GM19351 (cell line): ENCODE data around the gene HINT1.
"Not testable (repeated sequence)": the region's sequence is repeated elsewhere in the genome, so short reads cannot be mapped to it uniquely, and the experiment has no call there.

Experiments used
- ATAC-seq: cut with Tn5 transposase; IDR thresholded peaks from one replicate; pipeline ENCODE4 v1.9.1; 2021; ENCODE audit warnings: mild to moderate bottlenecking, moderate library complexity; ENCODE audit not compliant: unreplicated experiment

HINT1 gene

DNA sequence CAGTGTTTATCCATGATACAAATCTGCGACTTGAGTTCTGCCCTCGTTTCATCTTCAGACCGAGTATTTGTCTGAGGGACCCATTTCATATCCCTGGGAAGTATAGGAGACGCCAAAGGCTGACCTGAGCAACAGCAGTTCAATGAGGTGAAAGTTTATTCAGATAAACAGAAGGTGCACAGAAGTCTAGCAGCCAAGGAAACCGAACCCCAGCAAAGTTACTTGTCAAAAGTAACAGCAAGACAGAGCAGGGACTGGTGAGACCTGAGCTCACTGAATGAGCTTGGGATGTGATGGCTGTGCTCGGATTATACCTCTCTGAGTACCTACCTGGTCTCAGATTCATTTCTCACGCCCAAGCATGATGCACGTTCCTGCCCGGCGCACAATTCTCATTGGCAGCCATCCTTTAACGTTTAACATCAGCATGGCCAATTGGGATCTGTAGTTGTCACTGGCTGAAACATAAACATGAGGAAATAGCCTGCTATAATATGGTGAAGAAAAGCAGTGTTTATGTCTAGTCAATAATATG, 6.3 kb upstream of the HINT1 start:
- no peak for ATAC-seq

DNA sequence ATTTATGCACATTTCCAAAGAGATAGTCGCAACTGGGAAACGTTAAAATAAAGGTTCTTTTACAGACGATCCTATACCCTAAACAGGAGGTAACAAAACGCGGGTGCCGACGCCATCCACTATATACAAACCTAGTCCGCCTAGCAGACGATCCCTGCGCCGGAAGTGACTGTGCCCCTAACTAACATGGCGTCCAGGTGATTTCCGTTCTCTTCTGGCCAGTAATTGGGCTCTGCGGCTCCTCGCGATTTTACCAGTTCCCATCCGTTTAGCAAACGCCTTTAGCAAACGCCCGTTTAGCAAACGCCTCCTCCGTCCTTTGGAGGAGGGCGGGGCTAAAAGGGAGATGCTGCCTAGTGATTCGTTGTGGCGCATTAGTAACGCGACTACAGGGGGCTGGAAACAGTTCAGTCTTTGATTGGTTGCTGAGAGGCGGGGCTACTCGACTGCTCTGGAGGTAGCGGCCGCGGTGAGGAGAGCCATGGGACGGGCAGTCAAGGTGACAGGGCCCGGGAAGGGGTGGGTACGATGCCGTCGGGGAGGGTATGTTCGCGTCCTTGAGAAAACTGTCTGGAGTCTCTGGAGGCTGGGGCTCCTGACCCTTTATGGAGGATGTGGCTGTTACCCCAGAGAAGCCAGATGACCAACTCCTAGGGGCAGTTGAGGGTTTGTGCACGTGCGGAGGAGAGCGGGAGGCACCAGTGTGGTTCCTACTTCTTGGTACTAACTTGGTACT, 5.7 kb upstream of the HINT1 start, which contains the start of gene LYRM7:
TSS of gene LYRM7 (plus strand) at position 405 of the 736 bp plus-strand sequence. CDS start at position 482, 77 bp downstream.
- peak; percentile 95 for ATAC-seq

DNA sequence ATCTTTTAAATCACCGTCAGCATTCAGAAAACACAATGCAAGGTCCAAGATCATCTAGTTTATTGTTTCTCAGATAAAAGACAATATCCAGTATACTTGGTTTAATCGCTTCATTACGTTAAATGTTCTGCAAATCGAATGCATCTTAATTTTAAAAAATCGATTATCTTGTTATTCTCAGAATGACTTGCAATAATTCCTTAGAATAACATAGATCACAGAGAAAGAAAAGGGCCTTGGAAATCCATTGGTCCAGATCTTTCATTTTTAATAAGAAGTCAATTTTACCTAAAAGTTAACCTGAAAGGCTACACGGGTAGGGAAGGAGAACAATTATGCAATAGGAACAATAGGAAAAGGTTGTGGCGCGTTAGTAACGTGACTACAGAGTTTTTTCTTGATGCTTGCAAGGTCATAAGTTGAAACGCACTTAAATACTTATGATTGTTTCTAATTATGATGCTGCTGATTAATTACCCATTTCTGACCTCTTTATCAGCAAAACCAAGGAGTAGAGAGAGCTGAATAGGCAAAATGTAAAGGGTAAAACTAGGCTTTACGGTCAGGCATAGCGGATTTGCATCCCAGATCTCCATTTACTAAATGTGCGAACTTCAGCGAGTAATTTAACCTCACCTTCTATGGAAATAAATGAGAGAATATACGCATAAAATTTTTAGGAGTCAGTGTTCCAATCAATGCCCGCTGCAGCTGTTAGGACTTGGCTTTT, 4.9 kb upstream of the HINT1 start:
- no peak for ATAC-seq

DNA sequence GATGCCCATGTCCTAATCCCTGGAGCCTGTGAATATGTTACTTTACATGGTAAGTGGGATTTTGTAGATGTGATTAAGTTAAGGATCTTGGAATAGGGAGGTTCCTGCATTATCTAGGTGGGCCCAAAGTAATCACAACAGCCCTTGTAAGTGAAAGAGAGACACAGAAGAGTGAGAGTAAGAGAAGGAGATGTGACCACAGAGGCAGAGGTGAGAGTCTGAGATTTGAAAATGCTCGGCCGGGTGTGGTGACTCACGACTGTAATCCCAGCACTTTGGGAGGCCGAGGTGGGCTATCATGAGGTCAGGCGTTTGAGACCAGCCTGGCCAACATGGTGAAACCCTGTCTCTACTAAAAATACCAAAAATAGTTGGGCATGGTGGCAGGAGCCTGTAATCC, 2.6 kb upstream of the HINT1 start:
- no peak for ATAC-seq

DNA sequence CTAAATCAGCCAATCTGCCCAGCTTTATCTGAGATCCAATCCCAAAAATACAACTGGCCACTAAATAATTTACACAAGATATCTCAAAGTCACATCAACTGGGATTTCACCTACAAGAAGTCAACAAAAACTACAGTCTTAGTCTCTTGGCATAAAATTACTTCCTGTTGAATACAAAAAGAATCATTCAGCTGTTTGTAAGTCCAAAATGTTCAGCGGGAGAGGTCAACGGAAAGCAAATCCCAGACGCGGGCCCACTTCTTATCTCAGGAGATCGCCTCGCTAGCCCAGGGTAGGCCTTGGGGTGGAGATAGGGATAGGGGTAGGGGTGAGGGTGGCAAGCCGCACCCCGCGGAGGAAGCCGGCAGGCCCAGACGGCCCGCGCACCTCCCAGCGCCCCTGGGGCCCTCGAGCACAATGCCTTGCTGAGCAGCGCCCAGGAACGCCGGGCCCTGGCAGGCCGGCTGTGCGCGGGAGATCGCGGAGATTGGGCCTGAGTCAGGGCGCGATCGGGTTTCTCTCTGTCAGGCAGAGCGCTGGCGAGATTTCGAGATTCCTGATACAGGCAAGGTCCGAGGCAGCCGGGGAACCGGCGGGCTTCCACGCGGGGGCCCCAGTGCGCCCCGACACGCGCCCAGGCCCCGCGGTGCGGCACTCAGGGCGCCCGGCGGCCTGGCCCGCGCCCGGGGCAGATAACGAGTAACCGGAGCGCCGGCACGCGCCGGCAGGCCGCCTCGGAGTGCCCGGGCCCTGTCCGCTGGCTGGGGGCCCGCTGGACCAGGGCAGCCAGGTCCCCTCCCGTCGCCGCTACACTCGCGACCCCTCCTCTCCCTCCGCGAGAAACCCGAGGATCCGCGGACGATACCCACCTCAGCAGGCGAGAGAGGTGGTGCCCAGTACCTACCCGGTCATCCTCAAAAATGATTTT, 601 bp downstream of the HINT1 start:
- ATAC-seq: peak; percentile 66

DNA sequence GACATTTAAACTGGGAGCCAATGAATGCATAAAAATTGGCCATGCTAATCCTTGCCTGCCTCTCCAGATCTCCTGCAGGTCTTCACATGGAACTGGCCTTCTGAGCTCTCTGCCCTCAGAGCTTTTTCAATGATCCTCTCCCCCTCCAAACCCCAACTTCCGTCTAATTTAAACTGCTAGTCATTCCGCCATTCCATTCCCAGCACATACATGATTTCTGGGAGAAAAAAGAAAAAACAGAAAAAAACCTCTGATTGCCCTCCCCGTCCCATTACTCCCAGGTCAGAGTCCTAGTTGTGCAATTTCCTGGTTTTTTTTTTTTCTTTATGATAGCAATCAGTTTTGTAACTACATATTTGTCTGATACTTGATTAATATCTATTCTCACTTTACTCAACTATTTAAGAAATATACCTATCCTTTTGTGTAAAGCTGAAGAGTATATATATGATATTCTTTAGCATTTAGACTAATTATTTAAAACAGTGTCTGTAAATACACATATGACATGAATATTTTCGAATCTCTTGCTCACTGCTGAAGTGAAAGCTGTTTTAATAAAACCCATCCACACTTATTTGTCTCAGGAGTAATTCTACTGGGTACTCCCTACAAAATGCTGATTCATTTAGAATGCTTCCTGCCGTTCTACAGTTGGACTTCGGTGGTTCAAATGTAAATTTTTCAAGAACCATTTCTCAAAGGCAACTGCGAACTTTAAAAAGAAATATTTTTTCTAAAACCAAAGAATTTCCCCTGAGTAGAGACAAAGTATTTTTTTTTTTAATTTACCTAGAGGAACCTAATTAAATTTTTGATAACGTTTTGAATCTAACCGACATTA, 1.6 kb downstream of the HINT1 start:
- no peak for ATAC-seq

DNA sequence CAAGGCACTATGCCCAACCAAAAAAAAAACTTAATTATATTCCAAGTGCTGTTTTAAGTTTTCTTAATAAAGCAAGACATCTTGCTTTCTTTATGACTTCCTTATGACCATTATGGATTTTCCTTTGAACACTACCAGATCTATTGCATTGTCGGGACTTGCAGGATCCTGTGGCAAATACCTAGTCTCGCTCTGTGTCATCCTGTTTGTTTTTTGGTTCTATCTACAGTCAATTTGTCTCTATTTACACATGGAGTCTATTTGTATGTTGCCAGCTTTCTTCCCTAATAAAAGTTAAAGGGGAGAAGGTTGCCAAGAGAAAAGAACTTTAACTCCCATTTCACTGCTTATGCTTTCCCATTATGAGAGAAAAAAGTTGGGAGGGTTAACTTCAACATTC, 4.9 kb downstream of the HINT1 start:
- ATAC-seq: no peak

DNA sequence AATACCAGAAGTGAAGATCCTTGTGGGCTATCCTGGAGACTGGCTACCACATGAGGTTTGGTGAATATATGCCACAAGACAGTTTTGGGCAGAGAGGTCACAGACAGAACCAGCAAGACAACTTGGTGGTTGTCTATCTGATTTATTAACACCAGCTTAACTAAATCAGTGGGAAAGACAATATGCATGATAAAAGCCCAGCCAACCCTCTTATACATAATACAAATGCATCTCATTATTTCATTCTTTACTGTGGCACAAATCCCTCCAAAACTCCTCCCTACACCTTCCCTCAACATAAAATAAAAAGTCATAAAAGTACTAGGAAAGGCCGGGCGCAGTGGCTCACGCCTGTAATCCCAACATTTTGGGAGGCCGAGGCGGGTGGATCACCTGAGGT, 8.1 kb downstream of the HINT1 start:
- ATAC-seq: no peak

DNA sequence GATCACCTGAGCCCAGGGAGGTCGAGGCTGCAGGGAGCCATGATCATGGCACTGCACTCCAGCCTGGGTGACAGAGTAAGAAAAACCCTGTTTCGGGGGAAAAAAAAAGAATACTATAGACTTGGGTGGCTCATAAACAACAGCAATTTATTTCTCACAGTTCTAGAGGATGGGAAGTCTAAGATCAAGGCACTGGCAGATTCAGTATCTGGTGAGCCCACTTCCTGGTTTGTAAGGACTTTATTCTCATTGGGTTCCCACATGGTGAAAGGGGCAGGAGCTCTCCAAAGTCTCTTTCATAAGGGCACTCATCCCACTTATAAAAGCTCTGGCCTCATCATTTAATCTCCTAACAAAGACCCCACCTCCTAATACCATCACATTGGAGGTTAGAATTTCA, 8.7 kb downstream of the HINT1 start:
- ATAC-seq: no peak

DNA sequence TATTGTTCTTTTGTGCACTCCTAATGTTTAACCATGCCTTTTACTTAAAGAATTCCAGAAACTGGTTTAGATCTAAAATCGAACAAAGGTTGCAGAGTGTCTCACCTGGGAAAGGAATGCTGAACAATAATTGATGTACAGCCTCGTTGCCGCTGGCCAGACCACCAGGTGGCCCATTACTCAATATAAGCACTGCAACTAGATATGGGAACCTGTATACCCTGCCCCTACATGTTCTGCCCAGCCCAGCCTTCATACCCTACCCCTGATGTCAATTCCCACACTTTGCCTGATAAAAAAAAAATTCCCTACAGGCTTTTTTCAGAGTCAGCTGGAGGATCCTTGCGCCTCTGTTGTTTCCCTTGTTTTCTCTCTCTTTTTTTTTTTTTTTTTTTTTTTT, 13.8 kb downstream of the HINT1 start:
- no peak for ATAC-seq

DNA sequence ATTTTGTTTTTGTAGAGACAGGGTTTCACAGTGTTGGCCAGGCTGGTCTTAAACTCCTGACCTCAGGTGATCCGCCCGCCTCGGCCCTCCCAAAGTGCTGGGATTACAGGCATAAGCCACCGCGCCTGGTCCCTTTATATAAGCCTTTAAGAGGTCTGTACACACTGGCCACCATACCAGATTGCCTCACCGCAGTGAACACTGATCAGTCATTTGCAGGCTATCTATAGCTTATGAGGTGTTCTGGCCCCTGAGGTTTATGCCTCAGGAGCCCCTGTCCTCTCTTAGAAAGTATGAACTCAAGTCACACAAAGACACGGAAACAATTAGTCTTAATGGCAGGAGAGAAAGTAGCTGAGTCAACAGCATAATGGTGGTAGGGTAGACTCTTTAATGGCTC, 14.6 kb downstream of the HINT1 start:
- no peak for ATAC-seq

DNA sequence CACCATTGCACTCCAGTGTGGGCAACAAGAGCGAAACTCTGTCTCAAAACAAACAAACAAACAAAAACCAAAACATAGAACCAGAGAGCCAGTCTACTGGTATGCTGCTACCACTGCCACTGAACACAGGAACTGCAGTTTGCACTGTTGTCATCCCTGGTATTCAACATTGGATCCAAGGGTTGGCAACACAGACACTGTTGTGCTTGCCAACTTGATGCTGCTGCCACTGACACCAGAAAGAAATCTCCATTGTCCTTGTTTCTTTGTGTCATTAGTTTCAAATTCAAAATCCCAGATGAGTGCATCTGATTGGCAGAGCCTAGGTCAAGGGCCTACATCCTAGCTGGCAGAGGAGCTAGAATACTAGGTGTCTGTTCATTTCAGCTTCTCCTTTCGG, 16.2 kb downstream of the HINT1 start:
- no peak for ATAC-seq

DNA sequence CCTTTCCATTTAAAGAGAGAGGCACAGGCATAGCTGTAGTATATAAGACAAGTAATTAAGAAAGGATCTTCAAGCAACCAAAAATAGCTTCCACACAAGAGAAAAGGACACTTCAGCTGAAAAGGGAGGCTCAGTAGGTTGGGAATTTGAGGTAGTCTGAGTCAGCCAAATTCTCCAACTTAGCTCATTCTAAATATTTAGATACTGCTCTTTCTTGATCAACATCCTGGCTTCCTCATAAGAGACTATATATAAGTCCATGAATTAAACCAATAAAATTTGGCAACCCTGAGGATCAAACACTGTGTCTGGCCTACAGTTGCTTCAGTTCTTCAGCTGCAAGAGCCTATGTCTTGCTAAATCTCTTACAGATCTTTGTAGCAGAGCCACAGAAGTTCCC, 17.8 kb downstream of the HINT1 start:
- no peak for ATAC-seq

DNA sequence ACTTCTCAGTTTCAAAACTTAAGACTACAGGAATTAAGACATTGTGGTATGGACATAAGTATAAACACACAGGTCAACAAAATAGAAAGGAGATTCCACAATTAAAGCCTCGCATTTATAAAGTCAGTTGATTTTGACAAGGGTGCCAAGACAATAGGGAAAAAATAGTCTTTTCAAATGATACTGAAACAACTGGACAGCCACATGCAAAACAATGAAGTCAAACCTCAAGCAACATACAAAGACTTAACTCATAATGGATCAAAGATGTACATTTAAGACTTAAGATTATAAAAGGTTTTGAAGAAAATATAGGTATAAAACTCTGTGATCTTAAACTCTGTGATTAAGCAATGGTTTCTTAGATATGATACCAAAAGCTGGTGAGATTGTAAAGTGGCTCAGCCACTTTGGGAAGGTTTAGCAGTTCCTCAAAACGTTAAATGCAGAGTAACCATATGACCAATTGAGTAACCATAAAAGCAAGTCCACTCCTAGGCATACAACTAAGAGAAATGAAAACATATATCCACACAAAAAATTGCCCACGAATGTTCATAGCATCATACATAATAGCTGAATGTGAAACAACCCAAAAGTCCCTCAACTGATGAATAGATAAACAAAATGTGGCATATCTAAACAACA, 22.0 kb downstream of the HINT1 start:
- ATAC-seq: peak; percentile 79

DNA sequence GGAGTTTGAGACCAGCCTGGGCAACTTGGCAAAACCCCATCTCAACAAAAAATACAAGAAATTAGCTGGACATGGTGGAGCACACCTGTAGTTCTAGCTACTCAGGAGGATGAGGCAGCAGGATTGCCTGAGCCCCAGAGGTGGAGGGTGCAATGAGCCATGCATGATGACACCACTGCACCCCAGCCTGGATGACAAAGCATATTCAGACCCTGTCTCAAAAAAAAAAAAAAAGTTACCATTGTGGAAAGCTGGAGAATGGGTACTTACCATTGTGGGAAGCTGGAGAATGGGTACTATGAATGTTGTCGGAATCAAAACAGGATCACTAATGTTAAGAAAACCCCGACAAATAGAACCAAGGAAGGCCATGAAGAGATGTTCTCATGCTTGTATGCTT, 25.7 kb downstream of the HINT1 start:
- no peak for ATAC-seq

DNA sequence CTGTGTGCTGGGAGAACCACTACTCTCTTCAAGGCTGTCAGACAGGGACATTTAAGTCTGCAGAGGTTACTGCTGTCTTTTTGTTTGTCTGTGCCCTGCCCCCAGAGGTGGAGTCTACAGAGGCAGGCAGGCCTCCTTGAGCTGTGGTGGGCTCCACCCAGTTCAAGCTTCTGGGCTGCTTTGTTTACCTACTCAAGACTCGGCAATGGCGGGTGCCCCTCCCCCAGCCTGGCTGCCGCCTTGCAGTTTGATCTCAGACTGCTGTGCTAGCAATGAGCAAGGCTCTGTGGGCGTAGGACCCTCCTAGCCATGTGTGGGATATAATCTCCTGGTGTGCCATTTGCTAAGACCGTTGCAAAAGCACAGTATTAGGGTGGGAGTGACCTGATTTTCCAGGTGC, 26.6 kb downstream of the HINT1 start:
- ATAC-seq: not testable (repeated sequence)

DNA sequence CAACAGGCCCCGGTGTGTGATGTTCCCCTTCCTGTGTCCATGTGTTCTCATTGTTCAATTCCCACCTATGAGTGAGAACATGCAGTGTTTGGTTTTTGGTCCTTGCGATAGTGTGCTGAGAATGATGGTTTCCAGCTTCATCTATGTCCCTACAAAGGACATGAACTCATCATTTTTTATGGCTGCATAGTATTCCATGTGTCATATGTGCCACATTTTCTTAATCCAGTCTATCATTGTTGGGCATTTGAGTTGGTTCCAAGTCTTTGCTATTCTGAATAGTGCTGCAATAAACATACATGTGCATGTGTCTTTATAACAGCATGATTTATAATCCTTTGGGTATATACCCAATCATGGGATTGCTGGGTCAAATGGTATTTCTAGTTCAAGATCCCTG, 32.0 kb downstream of the HINT1 start:
- ATAC-seq: not testable (repeated sequence)

DNA sequence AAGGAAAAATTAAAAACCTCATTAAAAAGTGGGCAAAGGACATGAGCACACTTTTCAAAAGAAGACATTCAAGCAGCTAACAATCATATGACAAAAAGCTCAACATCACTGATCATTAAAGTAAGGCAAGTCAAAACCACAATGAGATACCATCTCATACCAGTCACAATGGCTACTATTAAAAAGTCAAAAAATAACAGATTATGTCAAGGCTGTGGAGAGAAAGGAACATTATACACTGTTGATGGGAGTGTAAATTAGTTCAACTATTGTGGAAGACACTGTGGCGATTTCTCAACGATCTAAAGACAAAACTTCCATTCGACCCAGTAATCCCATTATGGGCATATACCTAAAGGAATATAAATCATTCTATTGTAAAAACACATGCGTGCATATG, 35.8 kb downstream of the HINT1 start:
- no peak for ATAC-seq

DNA sequence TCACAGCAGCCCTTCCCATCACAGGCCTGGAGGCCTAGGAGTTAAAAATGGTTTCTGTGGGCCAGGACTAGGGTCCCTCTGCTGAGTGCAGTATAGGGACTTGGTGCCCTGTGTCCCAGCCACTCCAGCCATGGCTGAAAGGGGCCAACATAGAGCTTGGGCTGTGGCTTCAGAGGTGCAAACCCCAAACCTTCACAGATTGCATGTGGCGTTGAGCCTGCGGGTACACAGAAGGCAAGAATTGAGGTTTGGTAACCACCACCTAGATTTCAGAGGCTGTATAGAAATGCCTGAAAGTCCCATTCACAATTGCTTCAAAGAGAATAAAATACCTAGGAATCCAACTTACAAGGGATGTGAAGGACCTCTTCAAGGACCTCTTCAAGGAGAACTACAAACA, 37.8 kb downstream of the HINT1 start:
- ATAC-seq: not testable (repeated sequence)

DNA sequence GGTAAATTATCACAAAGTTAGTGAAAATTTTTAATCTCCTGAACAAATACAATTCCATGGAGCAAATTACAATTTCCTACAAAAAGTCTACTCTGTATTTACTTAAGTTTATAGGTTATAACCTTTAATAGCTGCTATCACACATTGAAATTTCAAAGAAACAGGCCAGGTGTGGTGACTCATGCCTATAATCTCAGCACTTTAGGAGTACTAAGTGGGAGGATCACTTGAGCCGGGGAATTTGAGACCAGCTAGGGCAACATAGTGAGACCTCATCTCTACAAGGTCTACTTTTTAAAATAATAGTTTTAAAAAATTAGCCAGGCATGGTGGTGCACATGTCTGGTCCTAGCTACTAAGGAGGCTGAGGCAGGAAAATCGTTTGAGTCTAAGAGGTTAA, 50.3 kb downstream of the HINT1 start:
- ATAC-seq: no peak
